Fibroblast of lung (primary cell): ENCODE data around the gene FABP2. TPM values are rescaled to one million over a fixed set of nuclear protein-coding genes. Genes with fewer than 3 reads are reported as not detected.

Source experiments
- DNase-seq, 2 donors: peaks; one replicate each; pipeline versions ENCODE4 v3.0.0 to v3.0.0-alpha.2; 2010; ENCODE audit warnings: low read depth in 2 of 2
- H2AFZ ChIP-seq: 2 replicates; pipeline ENCODE4 v1.5.1; 2012; ENCODE audit warnings: low read length, control low read depth, inconsistent platforms
- H3K27ac ChIP-seq: 2 replicates; pipeline ENCODE4 v1.5.1; 2011; ENCODE audit warnings: low read length, control low read depth; ENCODE audit not compliant: insufficient read depth
- H3K27me3 ChIP-seq: 2 replicates; pipeline ENCODE4 v1.5.1; 2011; ENCODE audit warnings: mild to moderate bottlenecking, low read length; ENCODE audit not compliant: control insufficient read depth, insufficient read depth
- H3K36me3 ChIP-seq: 2 replicates; pipeline ENCODE4 v1.5.1; 2011; ENCODE audit warnings: low read length; ENCODE audit not compliant: control insufficient read depth, insufficient read depth
- H3K4me1 ChIP-seq: 2 replicates; pipeline ENCODE4 v1.5.1; 2011; ENCODE audit warnings: low read length; ENCODE audit not compliant: control insufficient read depth, insufficient read depth; ENCODE audit errors: extremely low read depth
- H3K4me2 ChIP-seq: 2 replicates; pipeline ENCODE4 v1.5.1; 2011; ENCODE audit warnings: low read length, control low read depth; ENCODE audit not compliant: insufficient read depth; ENCODE audit errors: extremely low read depth
- H3K4me3 ChIP-seq, 4 experiments: fragments of 200-600 bp in 1 of 4; sonication (generic) in 1 of 4; replicated peaks in 1 of 4; 2 replicates each; pipeline ENCODE4 v1.5.1; 2011 to 2016; ENCODE audit warnings: low read length in 4 of 4, low read depth in 3 of 4, mild to moderate bottlenecking in 3 of 4, control low read depth in 2 of 4, inconsistent platforms in 1 of 4, mixed read lengths in 1 of 4; ENCODE audit not compliant: insufficient read depth in 1 of 4; ENCODE audit errors: control extremely low read depth in 1 of 4
- H3K79me2 ChIP-seq: 2 replicates; pipeline ENCODE4 v1.5.1; 2012; ENCODE audit warnings: mild to moderate bottlenecking, low read length, inconsistent platforms; ENCODE audit not compliant: control insufficient read depth, insufficient read depth
- H3K9ac ChIP-seq: 2 replicates; pipeline ENCODE4 v1.5.1; 2011; ENCODE audit warnings: mild to moderate bottlenecking, low read length, control low read depth; ENCODE audit not compliant: insufficient read depth
- H3K9me3 ChIP-seq: 2 replicates; pipeline ENCODE4 v1.5.1; 2012; ENCODE audit warnings: low read depth, low read length; ENCODE audit not compliant: control insufficient read depth, insufficient read depth
- H4K20me1 ChIP-seq: 2 replicates; pipeline ENCODE4 v1.5.1; 2011; ENCODE audit warnings: low read length; ENCODE audit not compliant: control insufficient read depth, insufficient read depth; ENCODE audit errors: extremely low read depth
- CTCF ChIP-seq, 2 donors: IDR thresholded peaks in 1 of 2; conservative IDR thresholded peaks in 1 of 2; 1 replicate in 1 of 2; 2 replicates in 1 of 2; pipeline ENCODE4 v1.5.1; 2011 to 2012; ENCODE audit warnings: low read length in 2 of 2, control low read depth in 1 of 2, inconsistent platforms in 1 of 2, low read depth in 1 of 2, mild to moderate bottlenecking in 1 of 2
- EZH2 ChIP-seq: IDR thresholded peaks from 2 replicates; pipeline ENCODE4 v1.5.1; 2012; ENCODE audit warnings: low read length, control low read depth, mild to moderate bottlenecking; ENCODE audit errors: missing control alignments
- polyA plus RNA-seq, 2 donors: library from polyadenylated mRNA; depleted of rRNA in 1 of 2; stranded (reverse) in 1 of 2; unstranded in 1 of 2; fragments of >200 nt; gene quantifications; 2 replicates each; pipeline ENCODE4 v1.2.1, GENCODE V29; 2011 to 2012; ENCODE audit warnings: missing spikeins in 1 of 2
- total RNA-seq: library from RNA; depleted of rRNA; stranded (reverse); fragments of >200 nt; gene quantifications from 2 replicates; pipeline ENCODE4 v1.2.1, GENCODE V29; 2014

FABP2 gene
- total and polyA plus RNA-seq, 2 donors (not counting 1 experiment from before 2014, with no cell fraction given) = not detected

GRCh38 chr4:119328695-119329094 is 6.8 kb upstream of the FABP2 start:
- TF ChIP-seq EZH2 (no peak), CTCF (conservative IDR thresholded peaks at IDR 0.05 in 1 of 2, IDR thresholded peaks at IDR 0.05 in 1 of 2; ENCODE audit: low read depth in 1 of 2, low read length in 2 of 2) (no peak)
- no peak overlapping the region for H3K4me3 ChIP-seq
- no peak overlapping the region for H3K4me2 ChIP-seq
- no peak for DNase-seq
- H3K27me3 ChIP-seq = peaks cover 3% of the 10 kb centered on the region
- H2AFZ ChIP-seq = no peak overlapping the region
- H3K9me3 ChIP-seq = no peaks in the 10 kb centered on the region
- no peaks in the 10 kb centered on the region for H4K20me1 ChIP-seq
- H3K9ac ChIP-seq = no peak overlapping the region
- no peaks in the 10 kb centered on the region for H3K36me3 ChIP-seq
- no peak overlapping the region for H3K27ac ChIP-seq
- H3K79me2 ChIP-seq = no peaks in the 10 kb centered on the region
- no peaks in the 10 kb centered on the region for H3K4me1 ChIP-seq

GRCh38 chr4:119317990-119318389 is 3.9 kb downstream of the FABP2 start:
- no peak for TF ChIP-seq CTCF (conservative IDR thresholded peaks at IDR 0.05 in 1 of 2, IDR thresholded peaks at IDR 0.05 in 1 of 2; ENCODE audit: low read depth in 1 of 2, low read length in 2 of 2)
- TF ChIP-seq EZH2 = no peak
- no peak overlapping the region for H3K4me2 ChIP-seq
- DNase-seq = no peak
- H3K27ac ChIP-seq = no peak overlapping the region
- H3K9me3 ChIP-seq = no peaks in the 10 kb centered on the region
- peaks cover 5% of the 10 kb centered on the region for H3K4me1 ChIP-seq
- H3K36me3 ChIP-seq = no peaks in the 10 kb centered on the region
- H4K20me1 ChIP-seq = no peaks in the 10 kb centered on the region
- H3K4me3 ChIP-seq = no peak overlapping the region
- no peak overlapping the region for H3K9ac ChIP-seq
- no peaks in the 10 kb centered on the region for H3K27me3 ChIP-seq
- no peaks in the 10 kb centered on the region for H3K79me2 ChIP-seq
- no peak overlapping the region for H2AFZ ChIP-seq

- no peak for TF ChIP-seq CTCF (conservative IDR thresholded peaks at IDR 0.05 in 1 of 2, IDR thresholded peaks at IDR 0.05 in 1 of 2; ENCODE audit: low read depth in 1 of 2, low read length in 2 of 2)
- no peak for TF ChIP-seq EZH2
- no peak overlapping the region for H3K27ac ChIP-seq
- H3K4me3 ChIP-seq = no peak overlapping the region
- DNase-seq = no peak
- no peak overlapping the region for H2AFZ ChIP-seq
- H4K20me1 ChIP-seq = no peaks in the 10 kb centered on the region
- no peaks in the 10 kb centered on the region for H3K9me3 ChIP-seq
- H3K36me3 ChIP-seq = no peaks in the 10 kb centered on the region
- H3K79me2 ChIP-seq = no peaks in the 10 kb centered on the region
- H3K4me1 ChIP-seq = peaks cover 5% of the 10 kb centered on the region
- no peak overlapping the region for H3K9ac ChIP-seq
- no peaks in the 10 kb centered on the region for H3K27me3 ChIP-seq
- H3K4me2 ChIP-seq = no peak overlapping the region
Observed at GRCh38 chr4:119315036-119315435, 6.9 kb downstream of the FABP2 start.
